NCI-H446 treated with DMSO at 0.1 percent for 48 hours (cell line): Measurements from ENCODE around the gene CROCC.
"Not testable (repeated sequence)": the region's sequence is repeated elsewhere in the genome, so short reads cannot be mapped to it uniquely, and the experiment has no call there.

Experiments
- DNase-seq: peaks from one replicate; lab custom pipeline; 2025; lab: John Stamatoyannopoulos, UW

CROCC gene

DNA sequence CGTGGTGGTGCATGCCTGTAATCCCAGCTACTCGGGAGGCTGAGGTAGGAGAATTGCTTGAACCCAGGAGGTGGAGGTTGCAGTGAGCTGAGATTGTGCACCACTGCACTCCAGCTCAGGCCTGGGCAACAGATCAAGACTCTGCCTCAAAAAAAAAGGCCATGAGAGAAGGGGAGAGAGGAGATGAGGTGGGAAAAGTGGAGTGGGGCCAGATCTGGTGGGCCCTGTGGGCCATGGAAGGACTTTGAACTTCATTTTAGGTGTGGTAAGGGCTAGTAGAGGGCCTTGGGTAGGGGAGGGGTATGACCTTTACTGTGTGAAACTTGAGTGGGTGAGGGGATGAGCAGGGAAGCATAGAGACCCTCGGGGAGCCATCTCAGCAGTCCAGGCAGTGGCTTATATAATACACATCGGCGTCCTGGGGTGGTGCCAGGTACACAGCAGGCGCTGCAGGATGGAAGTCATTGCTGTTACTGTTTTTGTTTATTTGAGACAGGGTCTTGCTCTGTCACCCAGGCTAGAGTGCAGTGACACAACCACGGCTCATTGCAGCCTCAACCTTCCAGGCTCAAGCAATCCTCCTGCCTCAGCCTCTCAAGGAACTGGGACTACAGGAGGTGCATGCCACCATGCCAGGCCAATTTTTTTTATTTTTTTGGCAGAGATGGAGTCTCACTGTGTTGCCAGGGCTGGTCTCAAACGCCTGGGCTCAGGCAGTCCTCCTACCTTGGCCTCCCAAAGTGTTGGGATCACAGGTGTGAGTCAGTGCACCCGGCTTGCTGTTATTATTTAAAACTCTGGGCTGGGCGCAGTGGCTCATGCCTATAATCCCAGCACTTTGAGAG, 5.5 kb upstream of the CROCC start:
- DNase-seq = not testable (repeated sequence)

GRCh38 chr1:16918371-16918770, 3.4 kb upstream of the CROCC start:
- no peak for DNase-seq

- not testable (repeated sequence) for DNase-seq
Measured at GRCh38 chr1:16918936-16919665, 2.6 kb upstream of the CROCC start.

DNA sequence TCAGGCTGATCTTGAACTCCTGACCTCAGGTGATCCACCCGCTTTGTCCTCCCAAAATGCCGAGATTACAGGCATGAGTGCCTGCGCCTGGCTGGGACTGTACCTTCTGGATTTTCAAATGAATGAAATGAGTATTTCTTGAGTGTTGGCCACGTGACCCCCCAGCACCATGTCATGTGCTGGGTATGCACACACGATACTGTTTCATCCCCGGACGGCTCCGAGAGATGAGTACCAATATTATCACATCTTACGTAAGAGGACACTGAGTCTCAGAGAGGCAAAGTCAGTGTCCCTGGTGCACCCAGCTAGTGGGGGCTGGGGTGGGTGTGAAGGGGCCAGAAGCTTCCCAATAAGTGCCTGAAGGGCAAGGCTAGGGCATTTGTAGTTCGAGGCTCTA, 780 bp upstream of the CROCC start:
- DNase-seq = no peak

DNA sequence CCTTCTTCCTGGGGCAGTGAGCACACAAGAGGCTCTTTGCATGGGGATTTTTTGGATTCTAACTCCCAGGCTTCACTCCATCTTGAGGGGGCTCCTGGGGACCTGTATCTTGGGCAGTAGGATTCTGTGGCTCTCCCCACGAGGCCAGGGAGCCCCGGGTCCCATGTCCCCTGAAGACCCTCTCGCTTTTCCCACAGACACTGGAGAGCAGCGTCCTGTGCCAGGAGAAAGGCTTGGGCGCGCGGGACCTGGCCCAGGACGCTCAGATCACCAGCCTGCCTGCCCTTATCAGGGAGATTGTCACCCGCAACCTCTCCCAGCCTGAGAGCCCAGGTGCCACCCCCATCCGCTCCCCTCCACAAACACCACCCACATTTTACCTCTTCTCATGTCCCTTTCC, 735 bp downstream of the CROCC start:
- no peak for DNase-seq

DNA sequence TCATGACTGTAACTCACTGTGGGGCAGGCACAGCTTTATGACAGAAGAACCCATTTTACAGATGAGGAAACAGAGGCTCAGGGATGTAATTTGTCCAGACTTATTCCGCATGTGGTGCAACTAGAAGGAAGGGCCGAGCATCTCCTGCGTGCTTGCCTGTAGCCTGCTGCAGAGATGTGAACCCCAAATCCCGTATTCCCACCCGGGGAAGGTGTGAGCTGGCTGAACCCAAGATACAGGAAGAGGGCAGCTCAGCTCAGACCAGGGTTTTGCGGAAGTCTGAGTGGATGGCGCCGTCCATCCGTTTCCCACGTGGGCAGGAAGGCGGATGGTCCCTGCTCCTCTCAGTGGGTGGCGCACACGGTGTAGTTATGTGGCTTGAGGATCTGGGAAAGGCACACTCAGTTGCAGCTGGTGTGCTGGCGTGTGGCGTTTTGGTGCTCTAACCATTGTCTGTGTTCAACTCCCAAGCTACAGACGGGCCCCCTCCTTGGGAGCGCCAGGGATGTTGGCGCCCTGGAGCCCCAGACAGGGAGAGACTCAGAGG, 1.2 kb downstream of the CROCC start:
- no peak for DNase-seq

DNA sequence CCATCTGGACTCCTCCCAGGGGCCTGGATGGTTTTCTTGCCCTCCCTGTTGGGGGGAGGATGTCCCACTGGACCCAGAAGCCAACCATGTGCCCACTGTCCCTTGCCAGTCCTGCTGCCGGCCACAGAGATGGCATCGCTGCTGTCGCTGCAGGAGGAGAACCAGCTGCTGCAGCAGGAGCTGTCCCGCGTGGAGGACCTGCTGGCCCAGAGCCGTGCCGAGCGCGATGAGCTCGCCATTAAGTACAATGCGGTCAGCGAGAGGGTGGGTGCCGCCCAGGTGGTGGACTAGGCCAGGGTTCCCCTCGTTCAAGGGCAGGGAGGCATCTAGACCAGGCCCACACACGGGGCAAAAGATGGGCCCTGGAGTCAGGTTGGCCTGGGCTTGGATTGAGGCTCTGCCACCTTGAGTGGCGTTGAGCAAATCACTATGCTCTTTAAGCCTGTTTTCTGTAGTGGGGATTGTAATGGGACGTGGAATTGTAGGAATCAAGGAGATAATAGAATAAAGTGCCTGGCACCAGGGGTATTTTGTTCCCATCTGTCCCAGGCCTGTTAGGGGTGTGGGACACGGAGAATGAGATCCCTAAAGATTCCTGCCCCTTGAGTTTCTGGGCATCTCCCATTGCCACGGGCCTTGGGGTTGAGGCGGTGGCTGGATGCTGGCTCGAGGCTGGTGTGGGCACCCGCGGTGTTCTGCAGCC, 2.6 kb downstream of the CROCC start:
- no peak for DNase-seq

DNA sequence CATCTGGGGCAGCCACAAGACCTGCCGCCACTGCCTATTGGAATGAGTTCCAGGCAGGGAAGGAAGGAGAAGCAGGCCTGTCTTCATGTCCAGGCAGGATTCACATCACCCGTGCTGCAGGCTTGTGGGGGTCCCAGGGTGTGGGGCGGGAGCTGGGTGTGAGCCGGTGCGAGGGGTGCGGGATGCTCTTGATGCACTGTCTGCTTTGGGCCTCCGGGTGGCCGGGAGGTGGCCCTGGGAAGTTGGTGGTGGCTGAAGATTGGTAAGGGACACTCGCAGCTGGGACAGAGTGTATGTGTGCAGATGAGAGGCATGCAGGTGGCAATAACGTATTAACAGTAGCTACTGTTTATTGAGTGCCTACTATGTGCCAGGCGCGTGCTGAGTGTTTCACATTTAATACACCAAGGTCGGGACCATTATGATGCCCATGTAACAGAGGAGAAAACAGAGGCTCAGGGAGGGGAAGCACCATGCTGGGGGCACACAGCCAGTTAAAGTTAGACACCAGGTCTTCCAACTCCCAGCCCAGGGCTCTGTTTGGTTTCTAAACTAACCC, 3.3 kb downstream of the CROCC start:
- DNase-seq = no peak

GRCh38 chr1:16925635-16926490, 4.1 kb downstream of the CROCC start:
- DNase-seq = no peak

DNA sequence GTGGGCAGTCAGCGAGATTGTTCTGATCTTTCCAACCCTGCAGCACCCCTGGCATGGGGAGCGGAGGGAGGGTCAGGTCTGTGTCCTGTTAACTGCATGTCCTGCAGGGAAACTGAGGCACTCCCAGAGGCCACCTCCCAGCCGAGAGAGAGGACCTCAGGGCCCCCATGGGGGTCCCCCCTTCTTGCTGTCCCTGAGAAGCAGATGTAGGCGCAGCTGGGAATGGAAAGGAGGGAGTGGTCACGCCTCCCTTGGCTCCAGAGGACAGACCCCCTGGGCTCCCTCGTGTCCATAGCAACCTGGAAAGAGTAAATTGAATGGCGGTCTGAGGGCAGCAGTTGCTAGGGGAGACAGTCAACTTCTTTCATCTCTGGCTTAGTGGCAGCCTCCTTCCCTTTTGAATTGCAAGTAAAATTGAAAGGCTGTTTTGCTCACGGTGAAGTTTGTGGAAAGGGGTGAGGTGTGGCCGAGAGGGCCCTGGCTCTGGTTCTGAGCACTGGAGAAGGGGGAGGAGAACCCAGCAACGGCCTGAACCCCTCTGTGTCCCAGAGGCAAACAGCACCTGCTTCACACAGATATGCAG, 4.9 kb downstream of the CROCC start:
- DNase-seq = no peak

GRCh38 chr1:16927256-16927655, 5.5 kb downstream of the CROCC start:
- no peak for DNase-seq

DNA sequence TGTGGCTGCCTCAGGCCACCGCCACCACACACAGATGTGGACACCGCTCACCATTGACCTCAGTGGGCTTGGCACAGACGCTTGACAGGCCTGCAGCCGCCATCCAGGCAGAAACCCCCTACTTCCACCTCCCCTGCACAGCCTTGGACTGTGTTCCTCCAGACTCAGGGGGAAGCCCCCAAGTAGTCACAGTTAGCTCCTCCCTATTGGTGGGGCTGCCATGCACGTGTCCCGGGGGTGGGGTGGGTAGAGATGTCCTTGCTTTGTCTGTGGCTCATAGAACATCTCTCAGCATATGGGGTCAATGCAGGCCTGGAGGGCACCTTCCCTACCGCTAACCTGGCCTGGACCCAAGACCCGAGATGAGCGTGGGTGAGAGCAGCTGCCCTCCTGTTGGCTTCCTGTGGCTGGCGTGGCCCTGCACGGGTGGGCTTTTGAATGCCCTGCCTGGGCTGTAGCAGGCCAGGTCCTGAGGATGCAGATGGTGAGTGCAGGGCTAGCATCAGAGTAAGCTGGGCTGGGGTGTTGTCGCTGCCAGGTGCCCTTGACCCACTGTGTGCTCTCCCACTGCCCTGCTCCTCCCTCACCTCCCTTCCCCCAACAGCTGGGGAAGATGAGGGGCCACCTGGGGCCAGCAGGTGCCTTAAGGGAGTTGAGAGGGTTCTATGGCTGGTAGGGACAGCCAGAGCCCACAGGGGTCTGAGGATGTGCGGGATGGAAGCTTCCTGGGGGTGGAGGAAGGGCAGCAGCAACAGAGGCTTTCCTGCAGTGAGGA, 6.2 kb downstream of the CROCC start:
- DNase-seq = no peak

DNA sequence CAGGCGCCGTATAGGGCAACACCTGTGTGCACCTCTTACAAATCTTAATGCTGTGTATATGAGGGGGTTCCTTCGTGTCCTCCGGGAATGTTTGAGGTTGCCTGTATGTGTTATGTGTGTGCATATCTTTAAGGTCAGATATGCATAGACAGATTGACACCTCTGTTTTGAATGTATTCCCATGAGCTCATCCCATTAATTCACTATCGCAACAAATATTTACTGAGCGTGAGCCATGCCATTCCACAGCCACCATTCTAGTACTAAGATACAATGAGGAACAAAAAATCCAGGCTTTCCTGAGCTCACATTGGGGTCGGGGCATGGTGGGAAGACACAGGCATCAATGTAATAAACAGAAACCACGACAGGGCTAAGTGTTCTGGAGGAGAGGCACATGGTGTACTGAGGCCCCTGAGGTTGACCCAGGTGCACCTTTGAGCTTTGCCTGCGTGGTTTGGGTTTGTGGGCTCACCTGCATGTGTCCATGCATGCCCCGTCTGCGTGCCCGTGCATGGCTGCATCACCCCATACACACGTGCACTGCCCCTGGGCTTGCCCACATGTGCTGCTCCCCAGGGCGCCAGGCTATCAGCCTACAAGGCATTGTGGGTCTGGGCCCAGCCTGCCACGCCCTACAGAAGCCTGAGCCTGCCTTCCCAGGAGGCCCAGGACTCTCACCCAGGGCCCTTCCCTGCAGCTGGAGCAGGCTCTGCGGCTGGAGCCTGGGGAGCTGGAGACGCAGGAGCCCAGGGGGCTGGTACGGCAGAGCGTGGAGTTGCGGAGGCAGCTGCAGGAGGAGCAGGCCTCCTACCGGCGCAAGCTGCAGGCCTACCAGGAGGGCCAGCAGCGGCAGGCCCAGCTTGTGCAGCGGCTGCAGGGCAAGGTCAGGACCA, 7.7 kb downstream of the CROCC start:
- DNase-seq = not testable (repeated sequence)

DNA sequence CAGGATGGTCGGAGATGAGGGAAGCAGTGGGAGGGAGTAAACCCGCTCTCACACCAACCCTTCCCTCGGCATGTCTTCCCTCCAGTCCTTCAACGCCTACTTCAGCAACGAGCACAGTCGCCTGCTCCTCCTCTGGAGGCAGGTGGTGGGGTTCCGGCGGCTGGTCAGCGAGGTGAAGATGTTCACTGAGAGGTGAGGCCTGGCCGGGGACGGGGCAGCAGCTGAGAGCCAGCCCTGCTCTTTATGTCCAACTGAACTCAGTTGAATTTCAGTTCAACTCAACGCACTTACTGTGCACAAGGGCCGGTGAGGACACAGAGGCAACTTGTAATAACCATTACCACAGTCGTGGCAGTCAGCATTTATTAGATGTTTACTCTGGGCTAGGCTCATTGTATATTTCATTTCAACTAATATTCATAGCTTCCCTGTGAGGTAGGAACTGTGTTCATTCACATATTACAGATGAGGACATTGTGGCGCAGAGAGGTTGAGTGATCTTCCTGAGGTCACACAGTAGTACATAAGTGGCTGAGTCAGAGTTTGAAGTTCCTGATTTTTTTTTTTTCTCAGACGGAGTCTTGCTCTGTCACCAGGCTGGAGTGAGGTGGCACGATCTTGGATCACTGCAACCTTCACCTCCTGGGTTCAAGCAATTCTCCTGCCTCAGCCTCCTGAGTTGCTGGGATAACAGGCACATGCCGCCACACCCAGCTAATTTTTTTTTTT, 9.6 kb downstream of the CROCC start:
- not testable (repeated sequence) for DNase-seq

GRCh38 chr1:16933945-16934344, 12.2 kb downstream of the CROCC start:
- DNase-seq = not testable (repeated sequence)

- not testable (repeated sequence) for DNase-seq
Measured at GRCh38 chr1:16936580-16936979, 14.8 kb downstream of the CROCC start.

GRCh38 chr1:16938351-16939321, 16.9 kb downstream of the CROCC start:
- DNase-seq = no peak
